GM19468 (cell line): Measurements from ENCODE around the gene IRGC.
"Not testable (repeated sequence)": the region's sequence is repeated elsewhere in the genome, so short reads cannot be mapped to it uniquely, and the experiment has no call there.

Source experiments
- ATAC-seq: cut with Tn5 transposase; IDR thresholded peaks from one replicate; pipeline ENCODE4 v1.9.1; 2021; ENCODE audit warnings: mild to moderate bottlenecking, moderate library complexity, moderate number of reproducible peaks; ENCODE audit not compliant: unreplicated experiment; ENCODE audit errors: extremely low read depth

IRGC gene

DNA sequence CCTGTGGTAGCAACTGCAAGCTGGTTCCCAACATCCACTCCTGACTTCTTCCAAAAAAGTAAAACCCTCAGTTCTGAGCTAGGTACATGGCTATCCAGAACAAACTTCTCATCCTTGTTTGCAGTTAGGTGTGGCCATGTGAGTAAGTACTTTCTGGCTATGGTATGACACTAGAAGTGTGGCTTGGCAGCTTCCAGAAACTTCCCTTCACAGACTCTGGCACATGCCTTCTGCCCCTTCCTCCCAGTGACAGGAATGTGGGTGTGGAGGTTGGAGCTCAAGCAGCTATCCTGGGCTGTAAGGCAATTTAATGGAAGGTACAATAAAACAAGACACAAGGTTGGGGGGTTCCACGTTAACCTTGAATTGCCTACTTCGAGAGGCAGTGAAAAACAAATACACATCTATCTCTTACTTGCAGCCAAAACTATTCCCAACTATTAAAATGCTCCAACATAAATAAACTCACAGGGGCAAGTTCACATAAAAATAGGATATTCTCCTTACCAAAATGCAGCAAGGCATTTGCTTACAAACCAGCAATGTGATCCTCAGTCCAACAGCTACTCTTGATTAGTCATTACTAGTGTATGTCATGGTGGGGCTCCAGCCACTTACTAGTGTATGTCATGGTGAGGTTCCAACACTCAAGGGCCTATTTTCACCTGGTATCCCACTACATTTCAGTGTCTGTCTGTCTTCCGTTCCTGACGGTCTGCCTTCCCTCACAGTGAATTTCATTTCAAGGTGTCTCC is 35.8 kb downstream of the IRGC start:
- no peak for ATAC-seq

DNA sequence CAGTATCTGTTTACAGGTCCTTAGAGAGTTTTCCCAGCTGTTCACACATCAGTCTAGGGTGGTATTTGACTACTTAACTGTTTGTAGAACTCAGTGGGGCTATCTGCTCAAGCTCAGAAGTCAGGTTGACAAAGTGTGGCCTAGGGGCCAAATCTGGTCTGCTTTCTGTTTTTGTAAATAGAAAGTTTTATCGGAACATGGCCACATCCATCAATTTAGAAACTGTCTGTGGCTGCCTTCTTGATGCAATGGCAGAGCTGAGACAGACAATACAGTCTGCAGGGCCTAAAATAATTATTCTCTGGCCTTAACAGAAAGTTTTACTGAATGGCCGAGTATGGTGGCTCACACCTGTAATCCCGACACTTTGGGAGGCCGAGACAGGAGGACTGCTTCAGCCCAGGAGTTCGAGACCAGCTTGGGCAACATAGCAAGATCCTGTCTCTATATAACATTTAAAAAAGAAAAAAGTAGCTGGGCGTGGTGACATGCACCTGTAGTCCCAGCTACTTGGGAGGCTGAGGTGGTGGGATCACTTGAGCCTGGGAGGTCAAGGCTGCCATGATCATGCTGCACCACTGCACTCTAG is 36.5 kb downstream of the IRGC start:
- no peak for ATAC-seq

DNA sequence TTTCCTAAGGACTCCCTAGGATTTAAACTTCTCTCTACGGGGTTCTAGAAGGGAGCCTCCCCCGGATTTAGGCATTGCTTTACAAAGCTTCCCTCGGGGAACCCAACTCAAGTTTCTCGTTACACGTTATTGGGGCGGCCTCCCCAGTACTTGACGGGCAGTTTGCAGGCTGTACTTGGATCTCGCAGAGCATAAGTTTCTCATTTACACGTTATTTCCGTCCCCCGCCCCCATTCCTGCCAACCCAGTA is 38.3 kb downstream of the IRGC start:
- ATAC-seq = peak; percentile 15

DNA sequence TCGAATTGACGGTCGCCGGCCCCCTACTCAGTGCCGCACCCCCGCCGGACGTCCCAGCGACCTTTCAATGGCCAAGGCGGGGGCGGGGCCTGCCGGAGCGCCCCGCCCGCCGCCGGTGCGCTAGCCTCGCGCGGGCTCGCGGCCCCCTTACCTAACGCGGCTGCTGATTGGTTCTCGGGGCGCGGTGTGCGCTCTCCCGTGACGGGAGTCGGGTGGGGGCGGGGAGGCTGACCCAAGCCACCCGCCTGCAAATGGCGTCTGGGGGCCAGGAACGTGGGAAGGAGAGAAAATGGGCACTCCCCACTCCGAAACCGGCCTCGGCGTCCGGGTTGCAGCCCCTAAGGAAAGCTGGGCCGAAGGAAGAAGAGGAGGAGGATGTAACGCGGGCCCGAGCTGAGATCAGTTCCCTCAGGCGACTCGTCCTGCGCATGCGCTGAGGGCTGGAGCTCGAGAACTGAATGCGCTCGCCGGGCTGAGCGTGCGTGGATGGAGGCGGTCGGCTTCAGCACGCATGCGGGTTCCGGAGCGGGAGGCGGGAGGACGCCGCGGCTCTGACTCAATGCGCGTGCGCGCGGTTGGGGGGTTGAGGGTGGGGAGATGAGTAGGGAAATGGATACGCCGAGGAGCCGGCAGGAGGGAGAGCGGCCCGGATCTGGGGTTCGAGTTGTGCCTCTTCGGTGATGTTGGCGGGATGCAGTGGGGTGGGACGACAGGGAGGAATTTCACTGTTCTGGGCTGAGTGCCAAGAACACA is 38.8 kb downstream of the IRGC start, which contains the start of gene SMG9:
TSS of gene SMG9 (minus strand) at position 460 of the 753 bp plus-strand sequence. CDS start 4,221 bp downstream, outside the sequence.
- peak; percentile 36 for ATAC-seq

- ATAC-seq = no peak
These were observed 39.5 kb downstream of the IRGC start for GRCh38 chr19:43755256-43755801.

DNA sequence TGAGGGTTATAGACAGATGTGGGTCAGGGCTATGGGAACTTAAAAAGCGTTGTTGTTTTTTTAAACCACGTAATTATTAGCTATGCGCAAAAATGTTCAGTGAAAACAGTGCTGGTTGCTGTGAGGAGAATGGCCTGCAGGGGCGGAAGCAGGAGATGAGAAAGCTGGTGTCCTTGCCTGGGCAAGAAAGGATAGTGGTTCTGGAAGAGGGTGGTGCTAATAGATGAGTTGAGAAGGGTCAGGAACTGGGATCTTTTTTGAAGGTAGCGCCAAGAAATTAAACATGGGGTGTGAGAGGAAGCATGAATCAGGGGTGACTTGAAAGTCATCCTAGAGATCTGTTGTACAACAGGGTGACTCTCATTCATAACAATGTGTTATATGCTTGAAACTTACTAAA is 43.6 kb downstream of the IRGC start:
- ATAC-seq = no peak

DNA sequence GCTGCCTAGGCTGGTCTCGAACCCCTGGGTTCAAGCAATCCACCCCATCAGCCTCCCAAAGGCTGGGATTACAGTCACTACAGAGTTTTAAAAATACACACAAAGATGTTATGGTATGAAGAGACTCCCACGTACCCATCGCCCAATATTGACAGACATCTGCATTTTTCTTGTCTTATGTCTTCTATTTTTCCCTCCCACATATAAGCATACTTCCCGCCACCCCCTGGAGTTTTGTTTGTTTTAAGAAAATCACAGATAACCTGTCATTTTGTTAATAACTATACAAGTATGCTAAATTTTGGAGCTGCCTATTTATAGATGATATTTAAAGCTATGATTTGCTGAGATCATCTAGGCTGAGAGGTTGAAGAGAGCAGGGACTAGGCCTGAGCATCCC is 45.1 kb downstream of the IRGC start:
- no peak for ATAC-seq

DNA sequence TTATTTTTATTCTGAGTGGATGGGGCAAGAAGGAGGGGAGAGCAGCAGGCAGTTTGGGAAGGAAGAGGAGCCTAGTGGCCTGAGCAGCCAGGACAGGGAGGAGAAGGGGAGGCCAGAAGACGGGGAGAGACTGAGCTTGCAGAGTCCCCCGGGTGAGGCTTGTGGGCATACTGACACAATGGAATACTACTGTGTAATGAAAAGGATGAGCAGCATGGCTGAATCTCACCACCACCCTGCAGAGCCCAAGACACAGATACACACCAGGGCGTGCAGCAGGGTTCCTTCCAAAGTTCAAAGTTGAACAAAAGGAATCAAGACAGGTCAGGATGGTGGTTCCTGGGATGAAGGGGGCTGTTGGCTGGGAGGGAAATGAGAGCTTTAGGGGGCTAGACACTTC is 46.9 kb downstream of the IRGC start:
- ATAC-seq = no peak

- ATAC-seq = no peak
These were observed 47.6 kb downstream of the IRGC start for GRCh38 chr19:43763473-43763939.

DNA sequence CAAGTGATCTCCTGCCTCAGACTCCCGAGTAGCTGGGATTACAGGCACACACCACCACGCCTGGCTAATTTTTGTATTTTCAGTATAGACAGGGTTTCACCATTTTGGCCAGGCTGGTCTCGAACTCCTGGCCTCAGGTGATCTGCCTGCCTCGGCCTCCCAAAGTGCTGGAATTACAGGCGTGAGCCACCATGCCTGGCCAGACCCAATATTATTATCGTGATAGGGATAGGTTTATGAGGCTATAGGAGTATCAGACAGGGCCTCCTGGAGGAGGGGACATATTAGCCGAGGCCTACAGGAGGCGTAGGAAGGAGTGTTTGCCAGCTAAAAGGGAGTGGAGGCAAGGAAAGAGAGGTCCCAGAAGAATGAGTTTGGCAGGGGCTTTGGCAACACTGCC is 48.8 kb downstream of the IRGC start:
- not testable (repeated sequence) for ATAC-seq

GRCh38 chr19:43765109-43765876 is 49.4 kb downstream of the IRGC start:
- peak; percentile 49 for ATAC-seq

GRCh38 chr19:43766755-43767043 is 50.8 kb downstream of the IRGC start:
- no peak for ATAC-seq

- no peak for ATAC-seq
These were observed 51.4 kb downstream of the IRGC start for GRCh38 chr19:43767316-43767715.

DNA sequence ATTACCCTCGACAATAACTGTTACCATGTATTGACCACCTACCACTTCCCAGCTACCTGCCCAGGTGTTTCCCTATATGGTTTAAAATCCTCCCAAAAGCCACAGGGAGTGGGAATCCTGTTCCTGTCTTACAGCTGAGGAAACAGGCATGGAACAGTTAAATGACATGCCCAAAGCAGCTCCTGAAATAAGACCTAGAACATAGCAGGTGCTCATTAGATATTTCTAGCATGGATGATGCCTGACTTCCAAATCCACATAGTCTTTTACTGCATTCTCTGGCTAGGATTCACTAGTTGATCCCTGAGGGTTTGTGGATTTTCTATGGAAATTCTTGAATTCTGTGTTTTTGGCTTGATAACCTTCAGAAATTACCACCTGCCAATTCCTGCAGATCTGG is 51.9 kb downstream of the IRGC start:
- ATAC-seq = no peak

DNA sequence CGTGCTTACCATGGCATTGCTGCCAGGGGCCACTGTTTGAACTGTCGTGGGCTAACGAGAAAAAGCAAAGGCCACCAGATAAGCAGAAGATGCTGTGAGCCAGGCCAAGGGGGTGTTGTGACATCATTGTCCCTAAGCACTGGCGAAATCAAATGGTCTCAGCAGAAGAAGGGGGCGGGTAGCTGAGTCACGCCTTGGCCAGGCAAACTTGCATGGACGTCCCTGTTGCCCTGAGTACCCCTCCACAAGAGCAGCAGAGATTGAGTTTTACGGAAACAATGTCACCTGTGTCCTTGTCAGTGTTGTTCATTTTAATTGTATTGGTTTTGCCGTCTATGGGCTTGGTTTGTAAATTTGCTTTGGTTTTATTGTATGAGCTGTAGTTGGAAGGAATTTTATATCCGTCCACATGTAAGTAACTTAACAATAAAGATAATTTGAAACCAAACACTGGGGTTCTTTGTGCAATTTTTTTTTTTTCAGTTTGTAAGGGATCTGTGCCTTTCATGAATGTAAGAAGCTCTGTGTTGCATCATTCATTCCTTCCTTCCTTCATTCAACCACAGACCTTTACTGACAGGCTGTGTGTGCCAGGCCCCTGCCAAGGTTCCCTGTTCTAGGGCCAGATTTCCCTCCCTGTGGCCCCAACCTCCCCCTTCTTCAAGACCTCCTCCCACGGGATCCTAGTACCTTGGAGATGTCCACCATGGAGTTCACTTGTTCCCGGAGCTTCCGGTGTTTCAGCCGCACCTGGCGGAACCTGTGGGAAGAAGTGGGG is 52.6 kb downstream of the IRGC start:
- ATAC-seq = no peak

- no peak for ATAC-seq
These were observed 53.4 kb downstream of the IRGC start for GRCh38 chr19:43769256-43769655.
